Astrocyte (in vitro differentiated cells and primary cell): ENCODE results near the gene CNPY3.

Experiments used
- EZH2 ChIP-seq: IDR thresholded peaks from 2 replicates; pipeline ENCODE4 v1.6.1; 2012; ENCODE audit warnings: mild to moderate bottlenecking, low read length, inconsistent platforms; ENCODE audit not compliant: insufficient read depth
- TF ChIP-seq, protein P1 (sequence below): IDR thresholded peaks from 2 replicates; pipeline ENCODE4 v1.5.1; 2011; ENCODE audit warnings: low read depth, mild to moderate bottlenecking, inconsistent platforms, low read length, moderate library complexity; ENCODE audit not compliant: insufficient read depth

DNA sequence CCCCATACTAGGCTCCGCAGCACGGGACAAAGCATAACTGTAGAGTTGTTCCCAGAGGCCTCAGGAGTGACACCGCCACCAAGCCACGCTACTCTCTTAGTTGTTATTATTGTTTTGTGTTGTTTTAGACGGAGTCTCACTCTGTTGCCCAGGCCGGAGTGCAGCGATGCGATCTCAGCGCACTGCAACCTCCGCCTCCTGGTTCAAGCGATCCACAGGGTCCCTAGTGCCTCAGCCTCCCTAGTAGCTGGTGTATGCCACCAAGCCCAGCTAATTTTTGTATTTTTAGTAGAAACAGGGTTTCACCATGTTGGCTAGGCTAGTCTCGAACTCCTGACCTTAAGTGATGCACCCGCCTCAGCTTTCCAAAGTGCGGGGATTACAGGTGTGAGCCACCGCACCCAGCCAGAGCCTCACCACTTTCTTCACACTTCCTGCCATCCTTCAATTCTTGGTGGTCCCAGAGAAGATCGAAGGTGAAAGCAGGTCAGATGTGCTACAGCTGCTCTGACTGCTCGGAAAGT lies 38.0 kb upstream of the CNPY3 start:
- TF ChIP-seq, protein P1, sequence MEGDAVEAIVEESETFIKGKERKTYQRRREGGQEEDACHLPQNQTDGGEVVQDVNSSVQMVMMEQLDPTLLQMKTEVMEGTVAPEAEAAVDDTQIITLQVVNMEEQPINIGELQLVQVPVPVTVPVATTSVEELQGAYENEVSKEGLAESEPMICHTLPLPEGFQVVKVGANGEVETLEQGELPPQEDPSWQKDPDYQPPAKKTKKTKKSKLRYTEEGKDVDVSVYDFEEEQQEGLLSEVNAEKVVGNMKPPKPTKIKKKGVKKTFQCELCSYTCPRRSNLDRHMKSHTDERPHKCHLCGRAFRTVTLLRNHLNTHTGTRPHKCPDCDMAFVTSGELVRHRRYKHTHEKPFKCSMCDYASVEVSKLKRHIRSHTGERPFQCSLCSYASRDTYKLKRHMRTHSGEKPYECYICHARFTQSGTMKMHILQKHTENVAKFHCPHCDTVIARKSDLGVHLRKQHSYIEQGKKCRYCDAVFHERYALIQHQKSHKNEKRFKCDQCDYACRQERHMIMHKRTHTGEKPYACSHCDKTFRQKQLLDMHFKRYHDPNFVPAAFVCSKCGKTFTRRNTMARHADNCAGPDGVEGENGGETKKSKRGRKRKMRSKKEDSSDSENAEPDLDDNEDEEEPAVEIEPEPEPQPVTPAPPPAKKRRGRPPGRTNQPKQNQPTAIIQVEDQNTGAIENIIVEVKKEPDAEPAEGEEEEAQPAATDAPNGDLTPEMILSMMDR = no peak
- no peak for TF ChIP-seq EZH2
